ENCODE measurements around the gene LHCGR. TPM values are rescaled to one million over a fixed set of nuclear protein-coding genes. Genes with fewer than 3 reads are reported as not detected.

The LHCGR gene
- total and polyA plus RNA-seq, 2 of the 4 experiments (the other 2 are of a cell fraction) = 0.10 to 0.18 TPM

- H4K20me1 ChIP-seq (ENCODE audit: insufficient read depth, low read length) = no peaks in the 10 kb centered on the region
- ChIA-PET POLR2A (ENCODE audit: unreplicated experiment) (no interaction called here), CTCF (no interaction called here)
- H3K4ac ChIP-seq (ENCODE audit: low read depth, low read length) = 0 out of 2 replicates have a peak overlapping the region, but pooled peaks have one; percentile 8
- in situ Hi-C loops (cut with MboI; ENCODE audit: low sequenced_read_pairs) = no loop called here
- no peaks in the 10 kb centered on the region for H3K27me3 ChIP-seq (ENCODE audit: control insufficient read depth, insufficient read depth, low read length)
- H3K14ac ChIP-seq (replicated peaks; ENCODE audit: low read depth, low read length) = peak overlapping the region; percentile 56; the same call in 1 of the 2 replicates
- 100% methylated on average over 1 of the region's 1 CpG; no CpG with 5 or more reads in 1 of the 2 experiments for WGBS, 2 experiments (ENCODE audit: extremely low coverage in 2 of 2, insufficient read length in 1 of 2)
- TF ChIP-seq ELK1 (IDR thresholded peaks at IDR 0.05; ENCODE audit: borderline replicate concordance, low read depth, low read length) = no peak
- no peak for TF ChIP-seq CHD1 (IDR thresholded peaks at IDR 0.05; ENCODE audit: low read depth, low read length)
- no peak for TF ChIP-seq RCOR1 (IDR thresholded peaks at IDR 0.05; ENCODE audit: insufficient replicate concordance, low read length)
- no peak for TF ChIP-seq POLR2A (IDR thresholded peaks at IDR 0.05; ENCODE audit: low read depth, low read length)
- TF ChIP-seq SMC3 (IDR thresholded peaks at IDR 0.05; ENCODE audit: low read depth, low read length) = no peak
- TF ChIP-seq MXI1 (IDR thresholded peaks at IDR 0.05; ENCODE audit: borderline replicate concordance, low read depth, low read length) = no peak
- TF ChIP-seq MAZ (IDR thresholded peaks at IDR 0.05; ENCODE audit: borderline replicate concordance, low read depth, low read length) = no peak
- TF ChIP-seq USF2 (IDR thresholded peaks at IDR 0.05; ENCODE audit: low read depth, low read length) = no peak
- TF ChIP-seq CTCF (conservative IDR thresholded peaks at IDR 0.05; ENCODE audit: low read depth, low read length) = no peak
- TF ChIP-seq NFE2L2 (IDR thresholded peaks at IDR 0.05; ENCODE audit: low read depth, low read length) = no peak
- TF ChIP-seq RAD21 (IDR thresholded peaks at IDR 0.05; ENCODE audit: low read length) = no peak
- TF ChIP-seq BHLHE40 (IDR thresholded peaks at IDR 0.05; ENCODE audit: low read depth, low read length) = no peak
- TF ChIP-seq CEBPB (IDR thresholded peaks at IDR 0.05; ENCODE audit: low read depth, low read length) = no peak
- peak overlapping the region; percentile 9; the same call in 1 of the 3 replicates for H2BK15ac ChIP-seq (ENCODE audit: low read depth, low read length)
- dilution Hi-C loops (cut with HindIII; ENCODE audit: low sequenced_read_pairs, unreplicated experiment) = no loop called here
- H2BK20ac ChIP-seq (ENCODE audit: low read depth, low read length) = 0 out of 2 replicates have a peak overlapping the region, but pooled peaks have one; percentile 8
- no peaks in the 10 kb centered on the region for H3K36me3 ChIP-seq (ENCODE audit: control insufficient read depth, insufficient read depth, low read length)
- no peak overlapping the region for H3K56ac ChIP-seq (ENCODE audit: extremely low read depth, insufficient read depth, low read length)
- H3K9me1 ChIP-seq (ENCODE audit: insufficient read depth, low read length) = no peaks in the 10 kb centered on the region
- H2AK9ac ChIP-seq (replicated peaks; ENCODE audit: low read depth, low read length, poor library complexity) = no peak overlapping the region
- no peak overlapping the region for H3K23ac ChIP-seq (ENCODE audit: low read depth, low read length)
- H4K8ac ChIP-seq (ENCODE audit: low read depth in 2 of 2, low read length in 2 of 2) = no peak overlapping the region
- no peak overlapping the region for H2AFZ ChIP-seq (replicated peaks; ENCODE audit: low read length, poor library complexity)
- H3K4me1 ChIP-seq (ENCODE audit: control insufficient read depth, insufficient read depth, low read length) = peaks cover 9% of the 10 kb centered on the region
- H3K4me3 ChIP-seq (ENCODE audit: insufficient read depth, low read depth, low read length) = no peak overlapping the region
- no peak overlapping the region for H3K27ac ChIP-seq (ENCODE audit: insufficient read depth, low read length)
- H3K79me1 ChIP-seq (ENCODE audit: low read depth in 1 of 2, low read length in 2 of 2) = no peaks in the 10 kb centered on the region
- ATAC-seq (ENCODE audit: low read depth) (no peak), DNase-seq (no peak)
- no peak overlapping the region for H3K4me2 ChIP-seq (ENCODE audit: low read depth, low read length)
- no peaks in the 10 kb centered on the region for H3K9me3 ChIP-seq (ENCODE audit: control insufficient read depth, insufficient read depth, low read length)
- peak overlapping the region; percentile 20; the same call in 1 of the 2 replicates for H4K91ac ChIP-seq (ENCODE audit: insufficient read depth, low read depth, low read length)
- H2BK5ac ChIP-seq (ENCODE audit: low read depth, low read length, poor library complexity, severe bottlenecking) = no peak overlapping the region
- no peak overlapping the region for H3K18ac ChIP-seq (ENCODE audit: low read depth, low read length)
- H2BK120ac ChIP-seq (ENCODE audit: low read depth, low read length) = peak overlapping the region; percentile 58
- no peak overlapping the region; the same call in 1 of the 2 replicates for H2AK5ac ChIP-seq (ENCODE audit: low read depth, low read length)
- intact Hi-C loops (cut with micrococcal nuclease) = no loop called here
- no peak overlapping the region for H3K9ac ChIP-seq (ENCODE audit: low read depth, low read length)
- no peak overlapping the region for H4K5ac ChIP-seq (ENCODE audit: low read depth, low read length)
- no TSS peak for BruUV-seq (replicated peaks)
Observed at GRCh38 chr2:48696881-48697280, 58.6 kb downstream of the LHCGR start.
